IMR-90 (cell line): ENCODE results near the gene ZNF445. TPM values are rescaled to one million over a fixed set of nuclear protein-coding genes. Genes with fewer than 3 reads are reported as not detected.

Experiments
- ATAC-seq: fragments of 200-7000 bp; cut with Tn5 transposase; 2 replicates; pipeline ENCODE4 v1.9.1; 2020; ENCODE audit warnings: low read depth, mild to moderate bottlenecking, moderate library complexity
- BruUV-seq: library from RNA; stranded (reverse); fragments of 400-500 nt; replicated peaks from 2 replicates; lab custom pipeline; 2021; lab: Mats Ljungman, UMichigan
- CTCF ChIA-PET: fragments of 300-600 bp; formaldehyde crosslinking; extraction: SDS; loops from one replicate; lab custom pipeline; 2021; ENCODE audit warnings: antibody characterized with exemption; lab: Yijun Ruan, JAX
- POLR2A ChIA-PET: fragments of 300-600 bp; sonication (Branson Sonifier 250); formaldehyde crosslinking; loops from one replicate; lab custom pipeline; 2022; ENCODE audit warnings: antibody characterized with exemption; ENCODE audit not compliant: unreplicated experiment; lab: Charles Lee
- DNase-seq: peaks from one replicate; pipeline ENCODE4 v3.0.0; 2013
- H2AFZ ChIP-seq: replicated peaks from 2 replicates; pipeline ENCODE3; 2013; ENCODE audit warnings: low read length, mild to moderate bottlenecking; ENCODE audit not compliant: poor library complexity
- H2AK5ac ChIP-seq: 2 replicates; pipeline ENCODE4 v1.6.1; 2013; ENCODE audit warnings: low read depth, low read length, inconsistent platforms
- H2AK9ac ChIP-seq: replicated peaks from 2 replicates; pipeline ENCODE3; 2013; ENCODE audit warnings: mild to moderate bottlenecking, low read depth, low read length, moderate library complexity; ENCODE audit not compliant: poor library complexity
- H2BK120ac ChIP-seq: 2 replicates; pipeline ENCODE4 v1.6.1; 2013; ENCODE audit warnings: low read depth, low read length, inconsistent platforms
- H2BK15ac ChIP-seq: 3 replicates; pipeline ENCODE4 v1.6.1; 2013; ENCODE audit warnings: low read depth, low read length, inconsistent platforms
- H2BK20ac ChIP-seq: 2 replicates; pipeline ENCODE4 v1.6.1; 2013; ENCODE audit warnings: low read depth, mild to moderate bottlenecking, inconsistent platforms, low read length, moderate library complexity
- H2BK5ac ChIP-seq: 2 replicates; pipeline ENCODE4 v1.6.1; 2013; ENCODE audit warnings: mild to moderate bottlenecking, low read depth, low read length, inconsistent platforms; ENCODE audit not compliant: poor library complexity, severe bottlenecking
- H3K14ac ChIP-seq: replicated peaks from 2 replicates; pipeline ENCODE4 v1.6.1; 2013; ENCODE audit warnings: low read depth, low read length, inconsistent platforms
- H3K18ac ChIP-seq: 2 replicates; pipeline ENCODE4 v1.6.1; 2013; ENCODE audit warnings: low read depth, low read length, control low read depth
- H3K23ac ChIP-seq: 2 replicates; pipeline ENCODE4 v1.6.1; 2013; ENCODE audit warnings: low read depth, low read length, inconsistent platforms
- H3K27ac ChIP-seq: 2 replicates; pipeline ENCODE4 v1.5.1; 2013; ENCODE audit warnings: mild to moderate bottlenecking, control low read depth, low read length; ENCODE audit not compliant: insufficient read depth
- H3K27me3 ChIP-seq: 2 replicates; pipeline ENCODE4 v1.6.1; 2013; ENCODE audit warnings: low read length; ENCODE audit not compliant: control insufficient read depth, insufficient read depth
- H3K36me3 ChIP-seq: 2 replicates; pipeline ENCODE4 v1.6.1; 2013; ENCODE audit warnings: low read length, mixed read lengths; ENCODE audit not compliant: control insufficient read depth, insufficient read depth
- H3K4ac ChIP-seq: 2 replicates; pipeline ENCODE4 v1.6.1; 2013; ENCODE audit warnings: low read depth, low read length, inconsistent platforms
- H3K4me1 ChIP-seq: 2 replicates; pipeline ENCODE4 v1.6.1; 2013; ENCODE audit warnings: low read length, mixed read lengths; ENCODE audit not compliant: control insufficient read depth, insufficient read depth
- H3K4me2 ChIP-seq: 2 replicates; pipeline ENCODE4 v1.6.1; 2013; ENCODE audit warnings: low read depth, mild to moderate bottlenecking, control low read depth, low read length, moderate library complexity
- H3K4me3 ChIP-seq: 2 replicates; pipeline ENCODE4 v1.5.1; 2013; ENCODE audit warnings: low read depth, mild to moderate bottlenecking, control low read depth, low read length, moderate library complexity; ENCODE audit not compliant: insufficient read depth
- H3K56ac ChIP-seq: 2 replicates; pipeline ENCODE4 v1.6.1; 2013; ENCODE audit warnings: low read length, inconsistent platforms; ENCODE audit not compliant: insufficient read depth; ENCODE audit errors: extremely low read depth
- H3K79me1 ChIP-seq, 2 experiments: 2 replicates each; pipeline ENCODE4 v1.6.1; 2013; ENCODE audit warnings: low read length in 2 of 2, inconsistent platforms in 1 of 2, low read depth in 1 of 2
- H3K9ac ChIP-seq: 2 replicates; pipeline ENCODE4 v1.6.1; 2013; ENCODE audit warnings: low read depth, low read length, control low read depth
- H3K9me1 ChIP-seq: 2 replicates; pipeline ENCODE4 v1.6.1; 2013; ENCODE audit warnings: low read length, inconsistent platforms; ENCODE audit not compliant: insufficient read depth
- H3K9me3 ChIP-seq: 2 replicates; pipeline ENCODE4 v1.6.1; 2013; ENCODE audit warnings: low read length; ENCODE audit not compliant: control insufficient read depth, insufficient read depth
- H4K20me1 ChIP-seq: 2 replicates; pipeline ENCODE4 v1.6.1; 2013; ENCODE audit warnings: low read length, inconsistent platforms; ENCODE audit not compliant: insufficient read depth
- H4K5ac ChIP-seq: 2 replicates; pipeline ENCODE4 v1.6.1; 2013; ENCODE audit warnings: mild to moderate bottlenecking, low read depth, low read length, control low read depth
- H4K8ac ChIP-seq, 2 experiments: 2 replicates each; pipeline ENCODE4 v1.6.1; 2013; ENCODE audit warnings: low read depth in 2 of 2, low read length in 2 of 2, control low read depth in 1 of 2, inconsistent platforms in 1 of 2
- H4K91ac ChIP-seq: 2 replicates; pipeline ENCODE4 v1.6.1; 2013; ENCODE audit warnings: low read depth, low read length, inconsistent platforms; ENCODE audit not compliant: insufficient read depth
- BHLHE40 ChIP-seq: fragments of 150-350 bp; IDR thresholded peaks from 2 replicates; pipeline ENCODE4 v1.6.1; 2016; ENCODE audit warnings: mild to moderate bottlenecking, low read depth, low read length
- CEBPB ChIP-seq: IDR thresholded peaks from 2 replicates; pipeline ENCODE4 v1.6.1; 2012; ENCODE audit warnings: low read depth, low read length, improper control_type of control experiment
- CHD1 ChIP-seq: IDR thresholded peaks from 2 replicates; pipeline ENCODE4 v1.6.1; 2012; ENCODE audit warnings: low read depth, low read length, improper control_type of control experiment
- FOS ChIP-seq: fragments of 150-350 bp; IDR thresholded peaks from 2 replicates; pipeline ENCODE4 v1.6.1; 2016; ENCODE audit warnings: low read depth, low read length
- MAFK ChIP-seq: IDR thresholded peaks from 2 replicates; pipeline ENCODE4 v1.6.1; 2012; ENCODE audit warnings: low read depth, low read length, improper control_type of control experiment
- MAZ ChIP-seq: IDR thresholded peaks from 2 replicates; pipeline ENCODE4 v1.6.1; 2012; ENCODE audit warnings: low read depth, mild to moderate bottlenecking, low read length, improper control_type of control experiment, moderate library complexity, borderline replicate concordance
- MXI1 ChIP-seq: IDR thresholded peaks from 2 replicates; pipeline ENCODE4 v1.6.1; 2012; ENCODE audit warnings: low read depth, mild to moderate bottlenecking, low read length, moderate library complexity, borderline replicate concordance
- POLR2A ChIP-seq: IDR thresholded peaks from 2 replicates; pipeline ENCODE4 v1.6.1; 2012; ENCODE audit warnings: mild to moderate bottlenecking, low read depth, low read length
- RAD21 ChIP-seq: IDR thresholded peaks from 2 replicates; pipeline ENCODE4 v1.6.1; 2012; ENCODE audit warnings: low read length, improper control_type of control experiment
- RCOR1 ChIP-seq: IDR thresholded peaks from 2 replicates; pipeline ENCODE4 v1.6.1; 2012; ENCODE audit warnings: mild to moderate bottlenecking, low read length, improper control_type of control experiment; ENCODE audit not compliant: insufficient replicate concordance
- RFX5 ChIP-seq: IDR thresholded peaks from 2 replicates; pipeline ENCODE4 v1.8.0; 2012; ENCODE audit warnings: low read depth, mild to moderate bottlenecking, low read length, moderate library complexity
- SMC3 ChIP-seq: fragments of 150-350 bp; IDR thresholded peaks from 2 replicates; pipeline ENCODE4 v1.6.1; 2016; ENCODE audit warnings: low read depth, mild to moderate bottlenecking, antibody characterized with exemption, low read length, moderate library complexity
- WGBS, 2 experiments: methylation state at CpG; one replicate each; pipeline versions ENCODE4 v1.1.5 to v1.1.7; 2013; ENCODE audit warnings: missing lambda C conversion rate in 2 of 2; ENCODE audit not compliant: insufficient read length in 1 of 2; ENCODE audit errors: extremely low coverage in 2 of 2; 5-methylcytosine and 5-hydroxymethylcytosine counted together
- dilution Hi-C: fragments of 300-500 bp; cut with HindIII; formaldehyde crosslinking; loops from one replicate; pipeline ENCODE4 v1.14.3; 2018; ENCODE audit warnings: low sequenced_read_pairs; ENCODE audit not compliant: unreplicated experiment
- in situ Hi-C: fragments of 300-500 bp; cut with MboI; formaldehyde crosslinking; loops from 3 replicates; pipeline ENCODE4 v1.14.3; 2019; ENCODE audit warnings: low sequenced_read_pairs, inconsistent platforms, mixed read lengths
- intact Hi-C: fragments of 100-400 bp; cut with micrococcal nuclease; formaldehyde crosslinking; loops from 2 replicates; pipeline ENCODE4 v1.10.0; 2022
- polyA plus RNA-seq, 3 experiments: library from polyadenylated mRNA; depleted of rRNA; stranded (reverse); fragments of >200 nt; gene quantifications; 2 replicates each; pipeline ENCODE4 v1.2.3, GENCODE V29; 2012; ENCODE audit warnings: low replicate concordance in 1 of 3
- total RNA-seq: library from RNA; depleted of rRNA; stranded (reverse); fragments of >200 nt; gene quantifications from 2 replicates; pipeline ENCODE4 v1.2.3, GENCODE V29; 2012
- TF ChIP-seq, protein P1 (sequence below): fragments of 150-350 bp; IDR thresholded peaks from 2 replicates; pipeline ENCODE4 v1.6.1; 2017; ENCODE audit warnings: mild to moderate bottlenecking, antibody characterized with exemption, low read length, low read depth
- TF ChIP-seq, protein P2 (sequence below): fragments of 150-350 bp; IDR thresholded peaks from 2 replicates; pipeline ENCODE4 v1.6.1; 2016; ENCODE audit warnings: low read depth, mild to moderate bottlenecking, low read length, moderate library complexity, borderline replicate concordance
- TF ChIP-seq, protein P3 (sequence below): conservative IDR thresholded peaks from 2 replicates; pipeline ENCODE4 v1.5.1; 2012; ENCODE audit warnings: mild to moderate bottlenecking, low read depth, low read length, improper control_type of control experiment

Gene ZNF445
- total and polyA plus RNA-seq, 2 of the 4 experiments (the other 2 are of a cell fraction) = 3.3 to 6.3 TPM

DNA sequence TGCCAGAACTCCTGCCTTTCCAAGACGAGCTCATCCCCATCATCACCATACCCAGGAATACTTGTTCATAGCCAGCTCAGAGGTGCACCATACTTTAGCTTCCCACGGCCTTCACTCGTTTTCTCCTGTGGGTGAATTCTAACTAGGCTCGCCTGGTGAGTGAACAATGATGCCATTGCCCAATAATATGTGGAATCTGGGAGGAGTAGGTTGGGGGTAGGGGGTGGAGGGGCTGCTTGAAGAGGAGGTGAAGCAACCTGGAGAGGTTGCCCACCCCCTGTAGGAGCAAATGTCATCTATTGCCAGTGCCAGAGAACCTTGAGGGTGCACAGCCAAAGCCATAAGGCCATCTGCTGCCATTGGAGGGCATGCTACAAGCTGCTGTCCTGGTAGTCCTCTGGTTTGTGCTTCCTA is 592 bp upstream of the ZNF445 start:
- peak overlapping the region; percentile 71 for H3K4ac ChIP-seq
- H3K9me1 ChIP-seq = no peaks in the 10 kb centered on the region; the same call in 1 of the 2 replicates
- peak overlapping the region; percentile 74 for H3K27ac ChIP-seq
- H2AK9ac ChIP-seq = peak overlapping the region; percentile 91
- TF ChIP-seq, protein P1, sequence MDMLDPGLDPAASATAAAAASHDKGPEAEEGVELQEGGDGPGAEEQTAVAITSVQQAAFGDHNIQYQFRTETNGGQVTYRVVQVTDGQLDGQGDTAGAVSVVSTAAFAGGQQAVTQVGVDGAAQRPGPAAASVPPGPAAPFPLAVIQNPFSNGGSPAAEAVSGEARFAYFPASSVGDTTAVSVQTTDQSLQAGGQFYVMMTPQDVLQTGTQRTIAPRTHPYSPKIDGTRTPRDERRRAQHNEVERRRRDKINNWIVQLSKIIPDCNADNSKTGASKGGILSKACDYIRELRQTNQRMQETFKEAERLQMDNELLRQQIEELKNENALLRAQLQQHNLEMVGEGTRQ = no peak
- TF ChIP-seq, protein P2, sequence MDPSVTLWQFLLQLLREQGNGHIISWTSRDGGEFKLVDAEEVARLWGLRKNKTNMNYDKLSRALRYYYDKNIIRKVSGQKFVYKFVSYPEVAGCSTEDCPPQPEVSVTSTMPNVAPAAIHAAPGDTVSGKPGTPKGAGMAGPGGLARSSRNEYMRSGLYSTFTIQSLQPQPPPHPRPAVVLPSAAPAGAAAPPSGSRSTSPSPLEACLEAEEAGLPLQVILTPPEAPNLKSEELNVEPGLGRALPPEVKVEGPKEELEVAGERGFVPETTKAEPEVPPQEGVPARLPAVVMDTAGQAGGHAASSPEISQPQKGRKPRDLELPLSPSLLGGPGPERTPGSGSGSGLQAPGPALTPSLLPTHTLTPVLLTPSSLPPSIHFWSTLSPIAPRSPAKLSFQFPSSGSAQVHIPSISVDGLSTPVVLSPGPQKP = no peak
- TF ChIP-seq, protein P3, sequence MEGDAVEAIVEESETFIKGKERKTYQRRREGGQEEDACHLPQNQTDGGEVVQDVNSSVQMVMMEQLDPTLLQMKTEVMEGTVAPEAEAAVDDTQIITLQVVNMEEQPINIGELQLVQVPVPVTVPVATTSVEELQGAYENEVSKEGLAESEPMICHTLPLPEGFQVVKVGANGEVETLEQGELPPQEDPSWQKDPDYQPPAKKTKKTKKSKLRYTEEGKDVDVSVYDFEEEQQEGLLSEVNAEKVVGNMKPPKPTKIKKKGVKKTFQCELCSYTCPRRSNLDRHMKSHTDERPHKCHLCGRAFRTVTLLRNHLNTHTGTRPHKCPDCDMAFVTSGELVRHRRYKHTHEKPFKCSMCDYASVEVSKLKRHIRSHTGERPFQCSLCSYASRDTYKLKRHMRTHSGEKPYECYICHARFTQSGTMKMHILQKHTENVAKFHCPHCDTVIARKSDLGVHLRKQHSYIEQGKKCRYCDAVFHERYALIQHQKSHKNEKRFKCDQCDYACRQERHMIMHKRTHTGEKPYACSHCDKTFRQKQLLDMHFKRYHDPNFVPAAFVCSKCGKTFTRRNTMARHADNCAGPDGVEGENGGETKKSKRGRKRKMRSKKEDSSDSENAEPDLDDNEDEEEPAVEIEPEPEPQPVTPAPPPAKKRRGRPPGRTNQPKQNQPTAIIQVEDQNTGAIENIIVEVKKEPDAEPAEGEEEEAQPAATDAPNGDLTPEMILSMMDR = no peak
- TF ChIP-seq MXI1 = no peak
- no peak for TF ChIP-seq MAZ
- no peak for TF ChIP-seq RFX5
- TF ChIP-seq FOS = no peak
- TF ChIP-seq SMC3 = no peak
- no peak for TF ChIP-seq CHD1
- no peak for TF ChIP-seq MAFK
- TF ChIP-seq RAD21 = no peak
- no peak for TF ChIP-seq POLR2A
- TF ChIP-seq CEBPB = no peak
- no peak for TF ChIP-seq RCOR1
- no peak for TF ChIP-seq BHLHE40
- H3K36me3 ChIP-seq = no peaks in the 10 kb centered on the region
- ChIA-PET POLR2A (no interaction called here), CTCF (no interaction called here)
- peak overlapping the region; percentile 62; the same call in 1 of the 2 replicates for H2BK120ac ChIP-seq
- H2AK5ac ChIP-seq = peak overlapping the region; percentile 49
- peak overlapping the region; percentile 98 to 100 for H4K8ac ChIP-seq
- H2BK5ac ChIP-seq = no peak overlapping the region
- H3K27me3 ChIP-seq = no peaks in the 10 kb centered on the region
- H3K23ac ChIP-seq = peak overlapping the region; percentile 77; the same call in 1 of the 2 replicates
- in situ Hi-C loops = no loop called here
- H3K4me1 ChIP-seq = no peaks in the 10 kb centered on the region; the same call in 1 of the 2 replicates
- H2AFZ ChIP-seq = peak overlapping the region; percentile 99
- H2BK20ac ChIP-seq = no peak overlapping the region
- intact Hi-C loops = loop anchor here (10.0 kb wide), 1 partner anchor 147 kb away; the partner anchor contains the start of gene ZNF197
- peak overlapping the region; percentile 88; the same call in 1 of the 2 replicates for H3K56ac ChIP-seq
- peak overlapping the region; percentile 80 for H3K9ac ChIP-seq
- H3K18ac ChIP-seq = no peak overlapping the region; the same call in 1 of the 2 replicates
- no TSS peak for BruUV-seq
- ATAC-seq (no peak), DNase-seq (no peak)
- WGBS, 2 experiments = no CpG with 5 or more reads among the region's 4 CpGs
- peaks cover 5 to 21% of the 10 kb centered on the region in 2 experiments; a peak in 1 of 4 replicates for H3K79me1 ChIP-seq
- H3K4me2 ChIP-seq = peak overlapping the region; percentile 92
- no peaks in the 10 kb centered on the region for H3K9me3 ChIP-seq
- peak overlapping the region; percentile 55 for H3K4me3 ChIP-seq
- H2BK15ac ChIP-seq = 0 out of 3 replicates have a peak overlapping the region, but pooled peaks have one; percentile 32
- dilution Hi-C loops = no loop called here
- H4K91ac ChIP-seq = peak overlapping the region; percentile 87
- H4K5ac ChIP-seq = peak overlapping the region; percentile 87
- peaks cover 3% of the 10 kb centered on the region; the same call in 1 of the 2 replicates for H4K20me1 ChIP-seq
- H3K14ac ChIP-seq = peak overlapping the region; percentile 84
